ENCODE results near the gene CYB561D1. TPM values are rescaled to one million over a fixed set of nuclear protein-coding genes. Genes with fewer than 3 reads are reported as not detected.

Gene CYB561D1
- total and polyA plus RNA-seq, 9 of the 15 experiments (the other 6 are each of a cell fraction or from before 2014, with no cell fraction given), result 0.71 to 7.2 (median 3.5) TPM

GRCh38 chr1:109548321-109549267 is 54.7 kb downstream of the CYB561D1 start, which contains the start of gene GNAI3 (continued):
- TF ChIP-seq NCOA4 (IDR thresholded peaks at IDR 0.05; ENCODE audit: partially characterized antibody), result no peak
- no peak for TF ChIP-seq ILF3 (IDR thresholded peaks at IDR 0.05; ENCODE audit: borderline replicate concordance)
- no peak; the same call in 1 of the 2 replicates for TF ChIP-seq GMEB1 (CRISPR knock-in tag; IDR thresholded peaks at IDR 0.05)
- 0 out of 2 replicates have a peak, but pooled peaks have one; percentile 52 for TF ChIP-seq ZNF124 (CRISPR knock-in tag; IDR thresholded peaks at IDR 0.05)
- TF ChIP-seq BCL6 (CRISPR knock-in tag; IDR thresholded peaks at IDR 0.05), result no peak
- no peak for TF ChIP-seq HDAC8 (tag; IDR thresholded peaks at IDR 0.05)
- TF ChIP-seq KAT2B (IDR thresholded peaks at IDR 0.05; ENCODE audit: low read depth, low read length), result no peak
- no peak for TF ChIP-seq HDAC3 (IDR thresholded peaks at IDR 0.05; ENCODE audit: borderline replicate concordance, partially characterized antibody)
- TF ChIP-seq HNRNPK (IDR thresholded peaks at IDR 0.05; ENCODE audit: low read depth, low read length, poor library complexity, severe bottlenecking), result no peak
- peak; percentile 60; the same call in 1 of the 2 replicates for TF ChIP-seq BHLHE40 (IDR thresholded peaks at IDR 0.05; ENCODE audit: low read length)
- peak; percentile 73 for TF ChIP-seq L3MBTL2 (IDR thresholded peaks at IDR 0.05)
- TF ChIP-seq CEBPB (tag; IDR thresholded peaks at IDR 0.05), result no peak
- TF ChIP-seq ZNF395 (CRISPR knock-in tag; IDR thresholded peaks at IDR 0.05), result 0 out of 2 replicates have a peak, but pooled peaks have one; percentile 37
- TF ChIP-seq NCOA2 (IDR thresholded peaks at IDR 0.05; ENCODE audit: partially characterized antibody in 2 of 2), result no peak
- TF ChIP-seq KLF16 (IDR thresholded peaks at IDR 0.05), result no peak
- peak; percentile 66 for TF ChIP-seq CCNT2 (IDR thresholded peaks at IDR 0.05; ENCODE audit: borderline replicate concordance, extremely low read depth, insufficient read length, low read depth, low read length)
- TF ChIP-seq ZNF277 (CRISPR knock-in tag; IDR thresholded peaks at IDR 0.05; ENCODE audit: borderline replicate concordance), result no peak
- TF ChIP-seq ATF6 (CRISPR knock-in tag; IDR thresholded peaks at IDR 0.05), result no peak
- no peak for TF ChIP-seq PTBP1 (IDR thresholded peaks at IDR 0.05; ENCODE audit: low read depth, low read length)
- no peak; the same call in 1 of the 2 replicates for TF ChIP-seq ARID1B (IDR thresholded peaks at IDR 0.05)
- no peak for TF ChIP-seq DMBX1 (CRISPR knock-in tag; IDR thresholded peaks at IDR 0.05; ENCODE audit: borderline replicate concordance)

Measured in K562 (cell line).